OCI-LY7 (cell line): Measurements from ENCODE around the gene FOXL3. TPM values are rescaled to one million over a fixed set of nuclear protein-coding genes. Genes with fewer than 3 reads are reported as not detected.

Source experiments
- BruUV-seq: library from RNA; stranded (reverse); fragments of 400-500 nt; replicated peaks from 2 replicates; lab custom pipeline; 2021; lab: Mats Ljungman, UMichigan
- CTCF ChIA-PET: fragments of 300-600 bp; sonication (Branson Sonifier 250); formaldehyde crosslinking; loops from one replicate; lab custom pipeline; 2022; ENCODE audit warnings: antibody characterized with exemption; ENCODE audit not compliant: unreplicated experiment; lab: Charles Lee
- POLR2A ChIA-PET: fragments of 300-600 bp; sonication (Branson Sonifier 250); formaldehyde crosslinking; loops from one replicate; lab custom pipeline; 2022; ENCODE audit warnings: antibody characterized with exemption; lab: Charles Lee
- DNase-seq: peaks from one replicate; pipeline ENCODE4 v3.0.0-alpha.2; 2015; ENCODE audit warnings: low spot score
- H2AFZ ChIP-seq: fragments of 200-600 bp; sonication (generic), shearing (Covaris generic); 2 replicates; pipeline ENCODE4 v1.6.1; 2014; ENCODE audit warnings: mild to moderate bottlenecking, antibody characterized with exemption, low read length, moderate library complexity
- H3K27ac ChIP-seq: fragments of 200-600 bp; sonication (generic); 2 replicates; pipeline ENCODE4 v1.5.1; 2014; ENCODE audit warnings: mixed run types, low read depth, mild to moderate bottlenecking, moderate library complexity, low read length, inconsistent platforms; ENCODE audit not compliant: poor library complexity, severe bottlenecking
- H3K36me3 ChIP-seq: fragments of 200-600 bp; sonication (generic); 2 replicates; pipeline ENCODE4 v1.6.1; 2014; ENCODE audit warnings: mild to moderate bottlenecking, antibody characterized with exemption, low read length, moderate library complexity, mixed read lengths; ENCODE audit not compliant: insufficient read depth
- H3K4me1 ChIP-seq: fragments of 200-600 bp; sonication (generic); 2 replicates; pipeline ENCODE4 v1.5.1; 2014; ENCODE audit warnings: mild to moderate bottlenecking, low read length; ENCODE audit not compliant: insufficient read depth, poor library complexity, severe bottlenecking
- H3K4me2 ChIP-seq: fragments of 200-600 bp; sonication (generic); 2 replicates; pipeline ENCODE4 v1.6.1; 2014; ENCODE audit warnings: mild to moderate bottlenecking, low read length
- H3K4me3 ChIP-seq: fragments of 200-600 bp; sonication (generic); 2 replicates; pipeline ENCODE4 v1.5.1; 2014; ENCODE audit warnings: mild to moderate bottlenecking, low read depth, low read length; ENCODE audit not compliant: poor library complexity, severe bottlenecking
- H3K79me2 ChIP-seq: fragments of 200-600 bp; sonication (generic); 2 replicates; pipeline ENCODE4 v1.6.1; 2016; ENCODE audit warnings: low read depth, mild to moderate bottlenecking, low read length, moderate library complexity, mixed read lengths; ENCODE audit not compliant: insufficient read depth
- H3K9me2 ChIP-seq: fragments of 200-600 bp; sonication (generic); 2 replicates; pipeline ENCODE4 v1.6.1; 2016; ENCODE audit warnings: mild to moderate bottlenecking, low read length, mixed read lengths; ENCODE audit not compliant: insufficient read depth
- H3K9me3 ChIP-seq: fragments of 200-600 bp; sonication (generic); 2 replicates; pipeline ENCODE4 v1.6.1; 2014; ENCODE audit warnings: mild to moderate bottlenecking, mixed run types, low read length, mixed read lengths
- H4K20me1 ChIP-seq: fragments of 200-600 bp; sonication (generic); 2 replicates; pipeline ENCODE4 v1.6.1; 2014; ENCODE audit warnings: mild to moderate bottlenecking, antibody characterized with exemption, low read length, moderate library complexity, mixed read lengths; ENCODE audit not compliant: insufficient read depth
- CTCF ChIP-seq: fragments of 200-600 bp; sonication (generic); conservative IDR thresholded peaks from 2 replicates; pipeline ENCODE4 v1.5.1; 2014; ENCODE audit warnings: mild to moderate bottlenecking, antibody characterized with exemption, low read length, moderate library complexity, mixed read lengths
- EZH2phosphoT487 ChIP-seq: fragments of 200-600 bp; sonication (generic); IDR thresholded peaks from 2 replicates; pipeline ENCODE4 v1.6.1; 2018; ENCODE audit warnings: low read depth, borderline replicate concordance, mild to moderate bottlenecking, mixed run types, antibody characterized with exemption, low read length, moderate library complexity, mixed read lengths
- intact Hi-C: fragments of 100-400 bp; cut with micrococcal nuclease; formaldehyde crosslinking; loops from one replicate; pipeline ENCODE4 v1.10.0; 2022; ENCODE audit not compliant: unreplicated experiment
- total RNA-seq, 2 experiments: library from RNA; depleted of rRNA in 1 of 2; stranded (reverse); fragments of >200 nt in 1 of 2; shearing (Covaris generic) in 1 of 2; gene quantifications; 2 replicates each; pipeline ENCODE4 v1.2.3, GENCODE V29; 2014 to 2022

Gene FOXL3
- total RNA-seq, 2 experiments from 2014 or later, result not detected

- H3K79me2 ChIP-seq, result no peaks in the 10 kb centered on the region
- no peaks in the 10 kb centered on the region for H3K4me1 ChIP-seq
- no peak overlapping the region for H2AFZ ChIP-seq
- H3K4me3 ChIP-seq, result no peak overlapping the region
- peaks cover 4% of the 10 kb centered on the region; the same call in 1 of the 2 replicates for H3K36me3 ChIP-seq
- peaks cover 25% of the 10 kb centered on the region for H3K9me3 ChIP-seq
- H3K4me2 ChIP-seq, result no peak overlapping the region
- H4K20me1 ChIP-seq, result no peaks in the 10 kb centered on the region
- H3K27ac ChIP-seq, result no peak overlapping the region
- BruUV-seq, result no TSS peak
- TF ChIP-seq EZH2phosphoT487 (no peak), CTCF (no peak)
- ChIA-PET CTCF (no interaction called here), POLR2A (no interaction called here)
- DNase-seq, result no peak
- intact Hi-C loops, result no loop called here
- no peaks in the 10 kb centered on the region for H3K9me2 ChIP-seq
These were observed 30.1 kb upstream of the FOXL3 start for GRCh38 chr7:259751-260405.

DNA sequence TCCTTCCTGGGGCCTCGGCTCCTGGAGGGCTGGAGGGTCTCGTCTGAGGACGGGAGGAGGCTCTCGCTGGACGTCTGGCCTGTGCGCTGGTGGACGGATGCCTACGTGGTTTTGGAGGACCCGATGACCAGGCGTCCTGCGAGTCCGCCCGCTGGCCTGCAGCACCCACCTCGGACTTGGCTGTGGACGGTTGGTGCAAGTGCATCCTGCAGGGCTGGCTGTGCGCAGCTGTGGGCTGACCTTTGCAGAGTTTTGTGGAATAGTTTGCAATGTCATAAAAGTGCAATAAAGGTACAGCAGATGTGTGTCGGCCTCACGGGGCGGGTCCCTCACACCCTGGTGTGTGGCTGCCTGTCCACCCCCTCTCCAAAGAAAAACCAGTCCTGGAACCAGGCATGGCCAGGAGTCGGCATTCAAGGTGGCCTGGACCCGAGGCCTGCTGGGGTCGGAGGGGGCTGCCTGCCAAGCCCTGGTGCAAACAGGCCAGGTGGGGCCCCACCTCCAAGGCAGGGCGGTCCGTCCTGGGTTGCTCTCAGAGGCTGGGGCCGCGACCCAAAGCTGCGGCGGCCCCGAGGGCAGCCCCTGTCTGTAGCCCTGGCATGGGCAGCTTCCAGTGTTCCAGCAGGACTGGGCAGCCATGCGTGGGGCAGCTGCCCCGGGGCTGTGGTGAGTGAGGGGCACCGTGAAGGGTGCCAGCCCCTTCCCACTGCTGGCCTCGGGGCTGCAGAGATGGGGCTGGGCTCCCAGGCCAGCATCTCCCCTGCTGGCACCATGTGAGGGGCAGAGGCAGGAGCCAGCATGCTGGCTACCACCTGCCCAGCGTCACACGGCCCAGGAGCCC, 29.3 kb upstream of the FOXL3 start:
- no peaks in the 10 kb centered on the region for H3K79me2 ChIP-seq
- no peak overlapping the region for H3K4me3 ChIP-seq
- no peak for DNase-seq
- H3K36me3 ChIP-seq, result peaks cover 4% of the 10 kb centered on the region; the same call in 1 of the 2 replicates
- no peak overlapping the region for H2AFZ ChIP-seq
- H3K4me2 ChIP-seq, result no peak overlapping the region
- no peaks in the 10 kb centered on the region for H3K4me1 ChIP-seq
- no TSS peak for BruUV-seq
- no peaks in the 10 kb centered on the region for H4K20me1 ChIP-seq
- intact Hi-C loops, result no loop called here
- ChIA-PET CTCF (no interaction called here), POLR2A (no interaction called here)
- TF ChIP-seq CTCF (no peak), EZH2phosphoT487 (no peak)
- peaks cover 25% of the 10 kb centered on the region for H3K9me3 ChIP-seq
- no peaks in the 10 kb centered on the region for H3K9me2 ChIP-seq
- H3K27ac ChIP-seq, result no peak overlapping the region
